ENCODE data around the gene SCAMP1.

Gene SCAMP1

GRCh38 chr5:78500871-78501270 is 140.5 kb downstream of the SCAMP1 start:
- H3K4me1 ChIP-seq (ENCODE audit: control insufficient read depth, insufficient read depth, low read length, poor library complexity, severe bottlenecking) = no peaks in the 10 kb centered on the region
- DNase-seq = no peak
- peaks cover 3% of the 10 kb centered on the region for H3K27me3 ChIP-seq (replicated peaks; ENCODE audit: control insufficient read depth, insufficient read depth, low read length, poor library complexity, severe bottlenecking)
- no peaks in the 10 kb centered on the region for H3K9me3 ChIP-seq (ENCODE audit: control insufficient read depth, low read length)
- H3K4me3 ChIP-seq (ENCODE audit: insufficient read depth, low read depth, low read length, poor library complexity, severe bottlenecking) = no peak overlapping the region
- no peaks in the 10 kb centered on the region for H3K36me3 ChIP-seq (ENCODE audit: control insufficient read depth, insufficient read depth, low read length)
- no peak overlapping the region for H3K27ac ChIP-seq (ENCODE audit: insufficient read depth, low read length, poor library complexity, severe bottlenecking)

- H3K4me3 ChIP-seq (ENCODE audit: insufficient read depth, low read depth, low read length, poor library complexity, severe bottlenecking) = no peak overlapping the region
Observed at GRCh38 chr5:78501411-78502352, 141.3 kb downstream of the SCAMP1 start.

GRCh38 chr5:78503958-78504653 is 143.7 kb downstream of the SCAMP1 start:
- Histone ChIP-seq H3K4me3 (ENCODE audit: insufficient read depth, low read depth, low read length, poor library complexity, severe bottlenecking) (no peak overlapping the region), H3K27me3 (replicated peaks; ENCODE audit: control insufficient read depth, insufficient read depth, low read length, poor library complexity, severe bottlenecking) (peaks cover 3% of the 10 kb centered on the region), H3K9me3 (ENCODE audit: control insufficient read depth, low read length) (no peaks in the 10 kb centered on the region), H3K27ac (ENCODE audit: insufficient read depth, low read length, poor library complexity, severe bottlenecking) (no peak overlapping the region), H3K4me1 (ENCODE audit: control insufficient read depth, insufficient read depth, low read length, poor library complexity, severe bottlenecking) (no peaks in the 10 kb centered on the region), H3K36me3 (ENCODE audit: control insufficient read depth, insufficient read depth, low read length) (no peaks in the 10 kb centered on the region)
- DNase-seq = no peak

More at GRCh38 chr5:78501411-78502352, 141.3 kb downstream of the SCAMP1 start:
- Histone ChIP-seq H3K4me1 (ENCODE audit: control insufficient read depth, insufficient read depth, low read length, poor library complexity, severe bottlenecking) (no peaks in the 10 kb centered on the region), H3K36me3 (ENCODE audit: control insufficient read depth, insufficient read depth, low read length) (no peaks in the 10 kb centered on the region), H3K27ac (ENCODE audit: insufficient read depth, low read length, poor library complexity, severe bottlenecking) (no peak overlapping the region), H3K27me3 (replicated peaks; ENCODE audit: control insufficient read depth, insufficient read depth, low read length, poor library complexity, severe bottlenecking) (peaks cover 3% of the 10 kb centered on the region), H3K9me3 (ENCODE audit: control insufficient read depth, low read length) (no peaks in the 10 kb centered on the region)
- no peak for DNase-seq

DNA sequence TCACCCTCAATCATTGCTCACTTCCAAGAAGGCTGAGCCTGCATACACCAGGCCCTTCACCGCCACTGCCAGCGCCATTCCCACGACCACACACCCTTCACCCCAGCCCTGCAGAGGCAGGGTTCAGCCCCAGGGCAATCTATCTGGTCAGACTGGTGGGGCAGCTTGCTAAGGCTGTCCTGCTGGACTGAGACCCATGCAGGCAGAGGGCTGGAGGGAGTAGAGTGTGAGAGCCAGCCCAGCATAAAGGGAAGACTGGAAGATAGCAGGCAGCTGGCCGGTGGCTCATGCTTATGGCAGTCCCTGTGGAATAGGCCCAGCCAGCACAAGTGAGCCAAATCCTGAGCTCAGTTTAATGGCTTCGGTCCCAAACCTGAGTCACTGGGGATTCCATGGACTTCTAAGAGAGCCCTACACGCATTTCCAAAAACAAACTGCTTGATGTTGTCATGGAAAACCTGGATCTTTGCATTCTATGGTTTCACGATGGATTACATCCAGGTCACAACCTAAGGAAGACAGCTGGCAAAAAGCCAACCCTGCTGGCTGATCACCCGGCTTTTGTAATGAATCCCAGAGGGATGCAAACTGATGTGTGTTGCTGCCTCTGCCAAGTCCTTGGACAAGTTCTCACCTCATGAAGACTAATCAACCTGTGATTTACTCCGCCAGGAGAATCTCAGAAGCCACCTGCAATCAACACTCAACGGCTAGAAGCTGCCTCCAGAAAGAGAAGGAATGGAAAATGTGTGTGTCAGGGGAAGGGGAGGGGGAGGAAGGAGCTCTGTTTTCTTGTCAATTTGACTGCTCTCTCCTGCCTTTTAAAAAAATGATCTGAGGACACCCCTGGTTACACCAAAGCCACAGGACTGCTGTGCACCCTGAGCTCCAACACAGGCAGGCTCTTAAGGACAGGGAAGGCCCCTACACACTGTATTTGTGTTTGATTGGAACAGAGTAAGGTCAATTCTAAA is 144.6 kb downstream of the SCAMP1 start:
- Histone ChIP-seq H3K36me3 (ENCODE audit: control insufficient read depth, insufficient read depth, low read length) (no peaks in the 10 kb centered on the region), H3K4me1 (ENCODE audit: control insufficient read depth, insufficient read depth, low read length, poor library complexity, severe bottlenecking) (no peaks in the 10 kb centered on the region), H3K4me3 (ENCODE audit: insufficient read depth, low read depth, low read length, poor library complexity, severe bottlenecking) (no peak overlapping the region), H3K27me3 (replicated peaks; ENCODE audit: control insufficient read depth, insufficient read depth, low read length, poor library complexity, severe bottlenecking) (peaks cover 3% of the 10 kb centered on the region), H3K27ac (ENCODE audit: insufficient read depth, low read length, poor library complexity, severe bottlenecking) (no peak overlapping the region), H3K9me3 (ENCODE audit: control insufficient read depth, low read length) (no peaks in the 10 kb centered on the region)
- DNase-seq = no peak

- no peaks in the 10 kb centered on the region for H3K36me3 ChIP-seq (ENCODE audit: control insufficient read depth, insufficient read depth, low read length)
- no peaks in the 10 kb centered on the region for H3K4me1 ChIP-seq (ENCODE audit: control insufficient read depth, insufficient read depth, low read length, poor library complexity, severe bottlenecking)
- DNase-seq = no peak
- H3K27ac ChIP-seq (ENCODE audit: insufficient read depth, low read length, poor library complexity, severe bottlenecking) = no peak overlapping the region
- H3K9me3 ChIP-seq (ENCODE audit: control insufficient read depth, low read length) = no peaks in the 10 kb centered on the region
- peaks cover 7% of the 10 kb centered on the region for H3K27me3 ChIP-seq (replicated peaks; ENCODE audit: control insufficient read depth, insufficient read depth, low read length, poor library complexity, severe bottlenecking)
- H3K4me3 ChIP-seq (ENCODE audit: insufficient read depth, low read depth, low read length, poor library complexity, severe bottlenecking) = no peak overlapping the region
Observed at GRCh38 chr5:78505860-78506259, 145.4 kb downstream of the SCAMP1 start.

- H3K4me3 ChIP-seq (ENCODE audit: insufficient read depth, low read depth, low read length, poor library complexity, severe bottlenecking) = no peak overlapping the region
- peaks cover 4% of the 10 kb centered on the region for H3K27me3 ChIP-seq (replicated peaks; ENCODE audit: control insufficient read depth, insufficient read depth, low read length, poor library complexity, severe bottlenecking)
- no peaks in the 10 kb centered on the region for H3K9me3 ChIP-seq (ENCODE audit: control insufficient read depth, low read length)
- H3K4me1 ChIP-seq (ENCODE audit: control insufficient read depth, insufficient read depth, low read length, poor library complexity, severe bottlenecking) = no peaks in the 10 kb centered on the region
- no peaks in the 10 kb centered on the region for H3K36me3 ChIP-seq (ENCODE audit: control insufficient read depth, insufficient read depth, low read length)
- no peak for DNase-seq
- H3K27ac ChIP-seq (ENCODE audit: insufficient read depth, low read length, poor library complexity, severe bottlenecking) = no peak overlapping the region
Observed at GRCh38 chr5:78506261-78507024, 146.0 kb downstream of the SCAMP1 start.

GRCh38 chr5:78507531-78507930 is 147.1 kb downstream of the SCAMP1 start:
- Histone ChIP-seq H3K36me3 (ENCODE audit: control insufficient read depth, insufficient read depth, low read length) (no peaks in the 10 kb centered on the region), H3K27me3 (replicated peaks; ENCODE audit: control insufficient read depth, insufficient read depth, low read length, poor library complexity, severe bottlenecking) (peaks cover 4% of the 10 kb centered on the region), H3K4me3 (ENCODE audit: insufficient read depth, low read depth, low read length, poor library complexity, severe bottlenecking) (no peak overlapping the region), H3K9me3 (ENCODE audit: control insufficient read depth, low read length) (no peaks in the 10 kb centered on the region), H3K4me1 (ENCODE audit: control insufficient read depth, insufficient read depth, low read length, poor library complexity, severe bottlenecking) (no peaks in the 10 kb centered on the region), H3K27ac (ENCODE audit: insufficient read depth, low read length, poor library complexity, severe bottlenecking) (no peak overlapping the region)
- DNase-seq = no peak

GRCh38 chr5:78508186-78508765 is 147.9 kb downstream of the SCAMP1 start:
- no peak for DNase-seq
- no peak overlapping the region for H3K27ac ChIP-seq (ENCODE audit: insufficient read depth, low read length, poor library complexity, severe bottlenecking)
- no peaks in the 10 kb centered on the region for H3K36me3 ChIP-seq (ENCODE audit: control insufficient read depth, insufficient read depth, low read length)
- peaks cover 4% of the 10 kb centered on the region for H3K27me3 ChIP-seq (replicated peaks; ENCODE audit: control insufficient read depth, insufficient read depth, low read length, poor library complexity, severe bottlenecking)
- H3K4me3 ChIP-seq (ENCODE audit: insufficient read depth, low read depth, low read length, poor library complexity, severe bottlenecking) = no peak overlapping the region
- H3K9me3 ChIP-seq (ENCODE audit: control insufficient read depth, low read length) = no peaks in the 10 kb centered on the region
- H3K4me1 ChIP-seq (ENCODE audit: control insufficient read depth, insufficient read depth, low read length, poor library complexity, severe bottlenecking) = no peaks in the 10 kb centered on the region

Measured in effector memory CD4-positive, alpha-beta T cell (primary cell).